Measurements from ENCODE around the gene POR. TPM values are rescaled to one million over a fixed set of nuclear protein-coding genes. Genes with fewer than 3 reads are reported as not detected.
A peak's percentile ranks its signal among the peaks of the same experiment; 100 is the strongest.

The POR gene
- total and polyA plus RNA-seq, 2 of the 8 experiments (the other 6 are each of a cell fraction or from before 2014, with no cell fraction given), result 98.7 to 144 TPM

GRCh38 chr7:75878312-75878768, 36.6 kb upstream of the POR start:
- FAIRE-seq, result no peak
- H2BK20ac ChIP-seq (ENCODE audit: low read length), result peak overlapping the region; percentile 94
- H3K14ac ChIP-seq (ENCODE audit: insufficient read length), result no peak overlapping the region
- no peaks in the 10 kb centered on the region; the same call in none of the 2 replicates for H3K79me1 ChIP-seq (ENCODE audit: low read depth, low read length)
- H3K4me2 ChIP-seq (ENCODE audit: insufficient read depth in 1 of 2, low read depth in 2 of 2, low read length in 2 of 2), result peak overlapping the region; percentile 60 to 76
- H3K9me3 ChIP-seq (ENCODE audit: insufficient read depth in 2 of 2, low read depth in 1 of 2, low read length in 1 of 2), result no peaks in the 10 kb centered on the region
- H3K56ac ChIP-seq (replicated peaks; ENCODE audit: insufficient read length, low read depth, low read length), result peak overlapping the region; percentile 80
- H3K4me1 ChIP-seq (replicated peaks in 1 of 4; ENCODE audit: control insufficient read depth in 3 of 4, insufficient read depth in 4 of 4, low read length in 3 of 4), result peaks cover 5 to 11% (median 9%) of the 10 kb centered on the region in 4 experiments
- TF ChIP-seq, protein P1, sequence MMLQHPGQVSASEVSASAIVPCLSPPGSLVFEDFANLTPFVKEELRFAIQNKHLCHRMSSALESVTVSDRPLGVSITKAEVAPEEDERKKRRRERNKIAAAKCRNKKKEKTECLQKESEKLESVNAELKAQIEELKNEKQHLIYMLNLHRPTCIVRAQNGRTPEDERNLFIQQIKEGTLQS (IDR thresholded peaks at IDR 0.05; ENCODE audit: insufficient read depth, low read depth, low read length), result no peak
- TF ChIP-seq POU5F1 (IDR thresholded peaks at IDR 0.05; ENCODE audit: low read depth, low read length), result no peak
- no peak for TF ChIP-seq SIN3A (conservative IDR thresholded peaks at IDR 0.05 in 1 of 2, IDR thresholded peaks at IDR 0.05 in 1 of 2; ENCODE audit: low read depth in 1 of 2, low read length in 2 of 2)
- no peak for TF ChIP-seq SIRT6 (IDR thresholded peaks at IDR 0.05; ENCODE audit: low read length)
- no peak for TF ChIP-seq NRF1 (IDR thresholded peaks at IDR 0.05; ENCODE audit: low read depth, low read length)
- no peak for TF ChIP-seq CBX5 (IDR thresholded peaks at IDR 0.05; ENCODE audit: low read depth, low read length)
- no peak for TF ChIP-seq RFX5 (IDR thresholded peaks at IDR 0.05; ENCODE audit: borderline replicate concordance, low read depth, low read length)
- TF ChIP-seq BRCA1 (IDR thresholded peaks at IDR 0.05; ENCODE audit: low read depth, low read length), result no peak
- TF ChIP-seq GTF2F1 (IDR thresholded peaks at IDR 0.05; ENCODE audit: borderline replicate concordance, low read depth, low read length), result no peak
- TF ChIP-seq SAP30 (IDR thresholded peaks at IDR 0.05; ENCODE audit: insufficient read depth, insufficient replicate concordance, low read length), result no peak
- no peak for TF ChIP-seq CHD1 (IDR thresholded peaks at IDR 0.05; ENCODE audit: low read depth, low read length)
- no peak for TF ChIP-seq YY1 (IDR thresholded peaks at IDR 0.05; ENCODE audit: low read depth, low read length)
- no peak overlapping the region for H4K8ac ChIP-seq (ENCODE audit: extremely low read depth, insufficient read depth, low read length)
- DNase-seq (ENCODE audit: low read depth in 1 of 2, low spot score in 2 of 2), result no peak
- H4K91ac ChIP-seq (replicated peaks; ENCODE audit: insufficient read length, low read length), result peak overlapping the region; percentile 81
- peak overlapping the region; percentile 25; the same call in 1 of the 2 replicates for H2AFZ ChIP-seq (ENCODE audit: low read length)
- peak overlapping the region; percentile 87 for H2BK5ac ChIP-seq (ENCODE audit: low read depth, low read length)
- H2BK15ac ChIP-seq (ENCODE audit: low read length), result peak overlapping the region; percentile 65; the same call in 1 of the 2 replicates
- H4K5ac ChIP-seq (ENCODE audit: insufficient read length, low read depth, low read length), result peak overlapping the region; percentile 97
- peaks cover 0 to 8% (median under 1%) of the 10 kb centered on the region in 4 experiments; a peak in 1 of 7 replicates for H3K27me3 ChIP-seq (replicated peaks in 1 of 4; ENCODE audit: control insufficient read depth in 3 of 4, extremely low read depth in 1 of 4, insufficient read depth in 3 of 4, low read length in 3 of 4)
- peaks cover 0 to 15% of the 10 kb centered on the region in 2 experiments; a peak in 2 of 4 replicates for H3K79me2 ChIP-seq (ENCODE audit: control insufficient read depth in 1 of 2, insufficient read depth in 2 of 2, low read length in 2 of 2)
- peak overlapping the region; percentile 95; the same call in 1 of the 2 replicates for H2AK5ac ChIP-seq (ENCODE audit: low read depth, low read length)
- ChIA-PET CTCF (ENCODE audit: partially characterized antibody) (interaction anchor here (1.4 to 2.4 kb wide), 3 partner anchors 10 to 94 kb away, joined by 4 to 7 read pairs (median 5); no protein-coding TSS in a partner anchor), POLR2A (ENCODE audit: partially characterized antibody) (interaction anchor here (1.0 to 3.6 kb wide), 5 partner anchors 12 to 145 kb away, joined by 3 to 22 read pairs (median 4); no protein-coding TSS in a partner anchor)
- peaks cover 8 to 24% (median 16%) of the 10 kb centered on the region in 4 experiments; a peak in 7 of 8 replicates for H3K36me3 ChIP-seq (ENCODE audit: control insufficient read depth in 2 of 4, insufficient read depth in 4 of 4, low read length in 3 of 4)
- H3K23ac ChIP-seq (ENCODE audit: insufficient read length), result no peak overlapping the region
- H3K18ac ChIP-seq (ENCODE audit: extremely low read depth, low read length), result peak overlapping the region; percentile 83
- peak overlapping the region; percentile 52 for H2BK12ac ChIP-seq (ENCODE audit: low read depth, low read length)
- H3K4me3 ChIP-seq (ENCODE audit: extremely low read depth in 1 of 4, insufficient read depth in 2 of 4, low read depth in 3 of 4, low read length in 4 of 4), result peak overlapping the region; percentile 18 to 46 (median 32); a peak in 7 of 8 replicates
- H4K20me1 ChIP-seq (replicated peaks in 1 of 2; ENCODE audit: control insufficient read depth in 1 of 2, insufficient read depth in 2 of 2, low read length in 2 of 2), result peaks cover 7 to 17% of the 10 kb centered on the region in 2 experiments
- no peak overlapping the region for H3K4ac ChIP-seq (replicated peaks; ENCODE audit: insufficient read length, low read depth, low read length)
- peak overlapping the region in 2 of 4 experiments; percentile 25 to 58; a peak in 4 of 7 replicates for H3K9ac ChIP-seq (replicated peaks in 1 of 4; ENCODE audit: extremely low read depth in 1 of 4, low read depth in 3 of 4, low read length in 3 of 4)
- 58% methylated on average over 9 of the region's 10 CpGs; no CpG with 5 or more reads in 1 of the 2 experiments for WGBS, 2 experiments (ENCODE audit: extremely low coverage in 1 of 2, insufficient coverage in 1 of 2, insufficient read length in 1 of 2, insufficient replicate concordance in 2 of 2, low coverage in 1 of 2, low lambda C conversion rate in 2 of 2, missing lambda C conversion rate in 1 of 2)
- peaks cover 11% of the 10 kb centered on the region for H3K23me2 ChIP-seq (ENCODE audit: low read depth, low read length)
- H2BK120ac ChIP-seq (replicated peaks; ENCODE audit: low read depth, low read length), result peak overlapping the region; percentile 89
- 0 out of 2 replicates have a peak overlapping the region, but pooled peaks have one; percentile 11 for H3K27ac ChIP-seq (ENCODE audit: low read depth, low read length)
